ENCODE results near the gene KCNK10.
A peak's percentile ranks its signal among the peaks of the same experiment; 100 is the strongest.

KCNK10 gene

GRCh38 chr14:88170333-88170732, 152.7 kb downstream of the KCNK10 start:
- no peak for DNase-seq

DNA sequence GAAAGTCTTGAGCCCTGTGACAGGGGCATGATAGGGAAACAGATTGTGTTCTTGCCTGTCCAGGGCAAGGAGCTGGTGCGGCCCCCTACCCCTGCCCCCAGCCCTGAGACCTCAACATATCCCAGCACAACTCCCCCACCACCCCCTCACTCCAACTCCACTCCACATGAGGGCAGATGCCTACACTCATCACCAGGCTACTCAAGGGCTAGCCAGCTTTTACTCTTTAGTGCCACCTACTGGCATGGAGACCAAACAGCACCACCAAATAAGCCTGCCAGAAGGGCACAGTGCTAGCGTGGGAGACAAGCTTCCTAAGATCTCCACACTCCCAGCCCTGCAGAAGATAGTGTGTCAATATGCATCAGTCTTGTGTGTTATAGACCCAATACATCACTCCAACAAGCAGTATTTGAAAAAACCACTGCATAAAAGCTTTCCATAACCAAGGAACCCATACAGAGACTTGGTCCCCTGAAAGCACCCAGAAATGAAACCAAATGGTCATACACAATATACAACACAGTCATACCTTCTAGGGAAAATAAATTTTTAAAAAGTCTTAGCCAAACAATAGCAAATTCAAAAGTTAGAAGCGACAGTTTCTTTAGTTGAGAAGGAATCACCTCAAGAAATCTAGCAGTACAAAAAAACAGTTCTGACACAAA, 154.4 kb downstream of the KCNK10 start:
- peak; percentile 4 to 7 for DNase-seq

- DNase-seq = no peak
These were observed 155.0 kb downstream of the KCNK10 start for GRCh38 chr14:88168025-88168424.

- no peak for DNase-seq
These were observed 156.5 kb downstream of the KCNK10 start for GRCh38 chr14:88166616-88167015.

DNA sequence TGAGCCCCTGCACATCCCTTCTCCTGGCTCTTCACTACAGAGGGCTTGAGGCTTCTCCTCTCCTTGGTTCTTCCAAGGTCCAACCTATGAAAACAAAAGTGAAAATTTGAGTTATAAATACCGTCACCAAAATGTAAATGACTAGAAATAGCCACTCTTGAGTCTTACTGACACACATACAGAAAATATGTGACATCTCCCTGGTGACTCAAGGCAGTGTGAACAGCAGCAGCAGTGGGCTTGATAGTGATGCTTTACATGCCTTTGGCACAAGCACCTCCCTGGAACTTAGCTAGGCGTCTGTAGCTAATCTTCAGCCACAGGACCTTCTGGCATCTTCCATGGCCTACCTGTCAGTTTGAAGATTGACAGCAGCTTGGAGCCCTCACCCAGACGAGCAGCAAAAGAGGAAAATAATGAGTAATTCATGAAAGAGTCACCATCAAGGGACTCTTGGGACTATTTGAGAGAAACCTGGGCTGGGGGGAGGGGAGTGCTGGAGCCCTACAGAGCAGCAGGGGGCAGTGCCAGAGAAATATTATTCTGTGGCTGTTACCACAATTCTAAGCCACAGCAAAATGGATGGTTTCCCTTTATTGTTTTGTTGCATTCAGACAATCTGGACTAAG, 158.0 kb downstream of the KCNK10 start:
- DNase-seq = no peak

- no peak for DNase-seq
These were observed 159.3 kb downstream of the KCNK10 start for GRCh38 chr14:88163731-88164255.

DNA sequence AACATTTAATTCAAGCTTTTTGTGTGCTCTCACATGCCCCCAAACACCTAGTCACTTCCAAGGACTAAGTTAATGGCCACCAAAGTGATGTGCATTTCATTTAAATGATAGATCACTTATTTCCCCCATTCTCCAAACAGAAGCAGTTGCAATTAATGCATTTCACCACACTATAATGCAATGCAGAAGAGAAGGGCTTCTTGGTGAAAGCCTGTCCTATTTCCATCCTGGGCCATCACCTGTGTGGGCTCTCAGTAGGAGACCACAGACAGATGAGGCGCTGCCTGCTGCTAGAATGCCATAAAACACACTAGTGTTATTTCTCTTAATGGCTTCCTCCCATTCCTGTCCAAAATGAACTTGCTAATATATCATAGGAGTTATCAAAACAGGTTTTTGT, 166.9 kb downstream of the KCNK10 start:
- DNase-seq = no peak

DNA sequence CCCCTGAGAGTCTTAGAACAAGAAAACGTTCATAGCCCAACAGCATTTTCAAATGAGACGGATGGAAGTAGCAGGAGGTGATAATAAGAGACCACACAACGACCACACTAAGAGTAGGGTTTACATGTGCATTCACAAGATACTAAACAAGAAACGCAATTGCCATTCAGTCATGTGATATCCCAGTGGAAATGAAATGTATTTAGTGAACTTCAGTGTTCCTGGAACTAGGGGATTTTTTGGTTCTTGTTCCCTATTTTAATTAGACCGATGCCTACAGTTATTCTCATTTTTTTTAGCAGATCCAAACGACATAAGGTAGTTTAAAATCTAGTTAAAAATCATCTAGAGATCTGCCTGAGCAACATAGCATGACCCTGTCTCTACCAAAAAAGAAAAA, 168.1 kb downstream of the KCNK10 start:
- no peak for DNase-seq

- DNase-seq = no peak
These were observed 168.7 kb downstream of the KCNK10 start for GRCh38 chr14:88154321-88154720.

- DNase-seq = no peak
These were observed 176.0 kb downstream of the KCNK10 start for GRCh38 chr14:88146881-88147649.

GRCh38 chr14:88143810-88144209, 179.3 kb downstream of the KCNK10 start:
- DNase-seq = no peak

GRCh38 chr14:88142997-88143396, 180.1 kb downstream of the KCNK10 start:
- DNase-seq = no peak

DNA sequence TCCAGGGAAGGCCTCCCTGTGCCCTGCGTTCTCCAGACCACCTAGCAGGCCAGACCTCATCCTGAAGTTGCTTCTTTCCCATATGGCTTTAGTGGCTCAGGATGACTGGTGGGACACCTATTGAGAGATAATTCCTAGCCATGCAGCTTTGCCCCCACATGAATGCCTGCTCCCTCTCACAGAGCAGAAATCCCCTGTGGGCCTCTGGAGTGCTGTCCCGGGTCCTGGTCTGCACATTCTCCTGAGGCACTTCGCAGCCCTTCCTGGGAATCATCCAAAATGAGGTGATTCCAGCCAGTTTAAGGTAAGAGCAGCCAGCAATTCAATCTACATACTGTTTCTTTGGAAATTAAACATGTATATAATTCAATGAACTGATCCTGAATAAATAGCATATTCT, 182.2 kb downstream of the KCNK10 start:
- DNase-seq = no peak

DNA sequence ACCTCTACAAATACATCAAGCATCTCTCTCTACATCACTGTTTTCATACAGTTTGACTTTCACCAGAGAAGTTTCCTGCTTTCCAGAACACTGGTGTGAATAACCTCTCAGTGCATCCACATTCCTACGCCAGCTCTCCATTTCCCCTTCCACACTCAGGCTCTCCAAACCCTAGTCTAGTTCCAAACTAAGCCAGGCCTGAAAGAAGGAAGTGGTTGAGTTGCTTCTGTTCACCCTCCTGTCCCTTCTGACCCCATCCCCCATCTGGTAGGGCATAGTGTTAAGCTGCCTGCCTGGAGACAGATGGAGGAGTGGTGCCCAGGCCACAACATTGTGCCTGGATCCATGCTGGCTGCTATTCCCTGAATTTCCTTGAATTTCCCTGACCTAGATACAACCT, 185.7 kb downstream of the KCNK10 start:
- no peak for DNase-seq
